UCSD-AML1 (cell line): Measurements from ENCODE around the gene PCMT1.
"Not testable (repeated sequence)": the region's sequence is repeated elsewhere in the genome, so short reads cannot be mapped to it uniquely, and the experiment has no call there.

Experiments used
- DNase-seq: peaks from one replicate; lab custom pipeline; 2025; ENCODE audit not compliant: unreplicated experiment; lab: John Stamatoyannopoulos, UW

Gene PCMT1

GRCh38 chr6:149749594-149750135, at the start of gene PCMT1:
Gene PCMT1, plus strand, starts transcription at chr6:149749741. Its CDS starts 161 bp downstream, at chr6:149749902.
- DNase-seq, result peak; percentile 96

DNA sequence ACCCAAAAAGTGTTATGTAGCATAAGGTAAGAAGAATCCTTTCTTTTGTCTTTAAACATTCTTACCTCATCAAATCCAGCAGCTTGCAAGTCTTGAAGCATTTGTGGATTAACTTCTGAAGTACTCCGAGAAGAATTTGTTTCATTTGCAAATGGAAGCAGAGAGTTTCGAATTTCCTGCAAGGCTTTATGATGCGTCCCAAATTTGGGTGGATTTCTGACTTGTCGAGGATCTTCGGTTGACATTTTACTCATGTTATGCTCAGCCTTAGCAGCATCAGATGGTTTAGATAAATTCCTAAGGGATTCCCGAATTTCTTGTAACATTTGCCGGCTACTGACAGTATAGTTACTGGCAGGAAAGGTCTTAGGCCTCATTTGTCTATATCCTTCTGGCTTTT, 47.8 kb upstream of the PCMT1 start:
- DNase-seq, result no peak

DNA sequence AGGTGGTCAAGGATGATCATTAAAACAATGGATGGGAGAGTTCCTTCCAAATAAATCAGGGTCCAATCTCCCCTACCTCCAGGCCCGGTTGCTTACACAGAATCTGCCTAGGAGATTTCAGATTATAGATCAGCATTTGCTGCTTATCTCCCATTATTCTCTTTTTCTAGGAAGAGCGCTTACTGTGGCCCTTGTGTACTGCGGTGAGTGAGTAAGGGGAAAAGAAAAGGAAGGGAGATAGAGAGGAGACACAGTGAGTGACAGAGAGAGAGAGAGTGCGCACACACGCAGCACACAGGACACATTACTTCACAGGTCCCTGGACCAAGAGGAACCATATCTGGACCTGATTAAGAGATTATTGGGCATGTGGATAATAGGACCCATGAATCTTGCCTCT, 37.8 kb upstream of the PCMT1 start:
- DNase-seq, result no peak

- no peak for DNase-seq
Measured at GRCh38 chr6:149714442-149714841, 35.1 kb upstream of the PCMT1 start.

DNA sequence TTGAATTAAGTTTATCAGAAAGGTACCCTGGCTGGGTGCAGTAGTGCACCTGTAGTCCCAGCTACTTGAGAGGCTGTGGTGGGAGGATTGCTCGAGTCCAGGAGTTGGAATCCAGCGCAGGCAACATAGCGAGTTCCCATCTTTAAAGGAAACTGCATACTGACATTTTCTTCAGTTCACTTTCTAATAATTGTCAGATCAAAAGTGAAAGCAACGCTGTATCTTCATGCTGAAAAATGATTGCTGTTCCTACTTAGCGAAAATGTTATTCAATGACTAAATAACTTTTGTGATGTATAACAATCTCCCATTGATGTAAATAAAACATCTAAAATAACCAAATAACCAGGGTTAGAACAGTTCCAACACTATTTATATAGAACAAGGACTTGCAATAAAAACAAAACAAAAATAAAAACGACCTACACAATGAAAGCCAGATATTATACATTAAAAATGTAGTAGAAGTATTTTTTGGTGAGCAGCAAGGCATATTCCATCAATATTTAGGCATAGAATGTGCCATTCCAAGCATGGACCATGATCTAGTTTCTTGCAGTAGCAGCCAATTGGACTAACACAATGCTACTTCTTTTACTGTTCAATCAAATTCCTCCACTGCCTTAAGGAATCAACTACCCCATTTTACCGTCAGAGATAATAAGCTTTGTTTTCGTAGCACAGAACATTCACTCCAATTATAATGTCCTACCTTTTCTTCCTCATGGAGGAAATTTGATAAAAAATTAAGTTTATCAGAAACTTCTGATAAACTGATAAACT, 33.2 kb upstream of the PCMT1 start:
- no peak for DNase-seq

GRCh38 chr6:149717255-149717587, 32.3 kb upstream of the PCMT1 start:
- no peak for DNase-seq

GRCh38 chr6:149717588-149718458, 31.7 kb upstream of the PCMT1 start, which contains the start of gene LATS1:
Gene LATS1, minus strand, starts transcription at chr6:149718101. Its CDS starts 15,975 bp downstream, at chr6:149702126.
- peak; percentile 88 for DNase-seq

DNA sequence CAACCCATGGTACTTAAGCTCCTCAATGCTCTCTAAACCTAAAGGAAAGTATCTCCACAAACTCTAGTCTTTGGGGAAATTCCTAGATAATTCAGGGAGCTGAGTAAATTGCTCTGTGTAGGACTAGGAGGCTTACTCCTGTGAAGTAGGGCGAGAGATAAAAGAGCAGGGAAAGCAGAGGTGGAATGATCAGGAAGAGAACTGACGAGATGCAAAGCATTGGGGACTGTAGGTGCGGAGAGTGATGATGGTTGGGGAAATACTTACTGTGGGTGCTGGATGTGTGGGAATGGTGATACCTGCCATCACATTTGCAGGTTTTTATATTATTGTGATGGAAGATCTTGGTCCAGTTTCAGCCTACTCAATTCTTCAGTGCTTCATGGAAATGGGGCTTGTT, 30.0 kb upstream of the PCMT1 start:
- no peak for DNase-seq

GRCh38 chr6:149723262-149723661, 26.3 kb upstream of the PCMT1 start:
- no peak for DNase-seq

- peak; percentile 28 for DNase-seq
Measured at GRCh38 chr6:149723771-149724417, 25.6 kb upstream of the PCMT1 start.

DNA sequence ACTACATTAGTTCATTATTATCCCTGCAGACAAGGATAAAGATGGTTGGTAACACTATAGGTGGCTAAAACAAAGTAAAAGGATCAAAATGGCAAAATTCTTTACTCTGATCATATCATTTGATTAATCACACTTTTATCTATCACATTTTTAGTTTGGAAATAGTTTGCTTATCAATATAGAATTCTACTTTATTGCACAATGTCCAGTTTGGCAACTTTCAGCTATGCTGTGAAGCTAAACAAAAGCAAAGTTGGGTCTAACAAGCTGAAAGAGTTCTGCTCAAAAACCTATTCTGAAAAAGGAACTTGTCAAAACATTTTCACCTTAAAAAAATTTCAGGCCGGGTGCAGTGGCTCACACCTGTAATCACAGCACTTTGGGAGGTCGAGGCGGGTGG, 23.8 kb upstream of the PCMT1 start:
- DNase-seq, result no peak

- no peak for DNase-seq
Measured at GRCh38 chr6:149727793-149728498, 21.6 kb upstream of the PCMT1 start.

DNA sequence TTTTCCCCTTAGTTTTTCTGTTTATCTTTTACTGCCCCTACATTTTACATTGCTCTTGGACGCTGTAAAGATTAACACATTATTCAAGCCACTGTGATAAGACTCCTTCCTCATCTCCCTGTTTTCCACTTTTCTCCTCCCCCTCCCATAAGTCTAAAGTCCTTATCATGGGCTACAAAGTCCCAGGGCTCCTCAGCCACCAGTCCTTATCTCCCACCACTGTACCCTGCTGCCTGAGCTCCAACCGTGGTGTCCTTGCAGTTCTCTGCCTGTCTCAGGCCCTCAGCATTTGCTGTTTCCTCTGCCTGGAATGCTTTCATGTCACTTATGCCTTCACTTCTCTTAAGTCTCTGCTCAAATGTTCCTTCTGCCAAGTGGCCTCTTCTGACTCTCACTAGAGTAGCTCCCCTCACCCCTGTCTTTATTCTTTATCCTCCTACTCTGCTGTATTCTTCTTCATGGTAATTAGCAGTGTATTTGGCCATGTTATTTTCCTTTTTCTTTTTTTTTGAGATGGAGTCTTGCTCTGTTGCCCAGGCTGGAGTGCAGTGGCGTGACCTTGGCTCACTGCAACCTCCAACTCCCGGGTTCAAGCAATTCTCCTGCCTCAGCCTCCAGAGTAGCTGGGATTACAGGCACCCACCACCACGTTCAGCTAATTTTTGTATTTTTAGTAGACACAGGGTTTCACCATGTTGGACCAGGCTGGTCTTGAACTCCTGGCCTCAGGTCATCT, 20.9 kb upstream of the PCMT1 start:
- DNase-seq, result peak; percentile 65

DNA sequence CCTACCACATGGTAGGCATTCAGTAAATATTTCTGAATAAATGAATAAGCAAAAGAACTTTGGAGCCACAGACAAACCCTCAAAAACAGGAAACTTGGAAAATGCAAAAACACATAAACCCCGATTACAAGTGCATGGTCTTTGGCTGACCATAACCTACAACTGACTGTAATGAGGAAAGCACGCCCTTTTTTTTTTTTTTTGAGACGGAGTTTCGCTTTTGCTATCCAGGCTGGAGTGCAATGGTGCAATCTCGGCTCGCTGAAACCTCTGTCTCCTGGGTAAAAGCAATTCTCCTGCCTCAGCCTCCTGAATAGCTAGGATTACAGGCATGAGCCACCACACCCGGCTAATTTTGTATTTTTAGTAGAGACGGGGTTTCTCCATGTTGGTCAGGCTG, 19.7 kb upstream of the PCMT1 start:
- DNase-seq, result no peak

- DNase-seq, result no peak
Measured at GRCh38 chr6:149733089-149733720, 16.3 kb upstream of the PCMT1 start.

DNA sequence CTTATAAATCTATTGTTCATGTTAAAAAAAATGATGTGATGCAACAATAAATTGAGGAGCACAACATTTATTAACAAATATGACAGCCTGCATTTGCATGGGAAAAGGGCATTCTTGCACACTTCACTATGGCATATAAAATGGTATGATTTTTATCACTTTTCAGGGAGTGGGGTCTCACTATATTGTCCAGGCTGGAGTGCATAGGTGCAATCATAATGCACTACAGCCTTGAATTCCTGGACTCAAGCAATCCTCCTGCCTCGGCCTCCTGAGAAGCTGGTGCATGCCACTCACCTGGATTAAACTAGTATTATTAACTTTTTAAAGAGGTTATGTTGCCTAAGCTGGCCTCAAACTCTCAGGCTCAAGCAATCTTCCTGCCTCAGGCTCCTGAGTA, 14.6 kb upstream of the PCMT1 start:
- DNase-seq, result no peak

GRCh38 chr6:149745252-149745651, 4.3 kb upstream of the PCMT1 start:
- not testable (repeated sequence) for DNase-seq

DNA sequence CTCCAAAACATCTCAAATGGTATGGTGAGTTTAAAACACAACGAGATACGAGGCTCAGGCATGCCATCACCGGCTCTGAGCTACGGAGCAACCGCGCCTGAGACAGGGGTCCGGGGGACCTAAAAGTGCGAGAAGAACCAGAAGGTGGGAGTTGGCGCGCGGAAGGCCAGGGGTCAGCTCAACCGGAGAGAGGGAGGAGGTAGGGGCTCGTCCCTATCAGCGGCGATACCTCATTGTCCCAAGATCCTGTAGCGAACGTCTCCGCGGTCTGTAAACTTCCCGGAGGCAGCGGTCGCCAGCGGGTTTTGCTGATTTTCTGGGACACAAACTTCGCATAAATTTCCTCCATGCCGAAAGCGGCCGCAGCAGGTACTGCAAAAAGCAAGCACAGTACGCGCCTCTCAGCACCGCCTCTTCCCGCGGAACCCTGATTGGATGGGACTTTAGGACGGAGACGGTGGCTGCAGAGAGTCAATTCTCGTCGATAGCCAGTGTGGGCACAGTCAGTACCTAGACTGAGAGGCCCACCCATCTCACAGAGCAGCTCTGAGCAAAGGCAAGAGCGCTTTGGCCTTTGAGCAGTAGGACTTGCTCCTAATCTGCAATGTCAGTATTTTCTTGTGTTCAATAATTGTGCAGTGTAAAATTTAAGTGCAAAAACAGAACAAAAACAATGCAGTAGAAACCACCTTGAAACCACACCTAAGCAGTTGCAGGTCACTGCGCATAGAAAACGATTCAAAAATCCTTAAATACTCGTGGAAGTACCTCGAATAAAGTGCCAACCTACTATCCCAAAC, 3.2 kb upstream of the PCMT1 start, which contains the start of gene NUP43:
NUP43 (minus strand) TSS at position 383 of the 800 bp plus-strand sequence; CDS start at position 349, 34 bp downstream.
- peak; percentile 88 for DNase-seq
